Adrenal gland (tissue), 12 donors: ENCODE measurements around the gene GGT6. TPM values are rescaled to one million over a fixed set of nuclear protein-coding genes. Genes with fewer than 3 reads are reported as not detected.
A peak's percentile ranks its signal among the peaks of the same experiment; 100 is the strongest.

Experiments
- DNase-seq, 7 donors: peaks; one replicate each; pipeline ENCODE4 v3.0.0-alpha.2; 2019 to 2020
- H3K27ac ChIP-seq, 5 donors: fragments of 200-600 bp; sonication (generic) in 4 of 5; 1 replicate in 3 of 5; 2 replicates in 2 of 5; pipeline versions ENCODE4 v1.5.1 to v1.8.0; 2016 to 2020; ENCODE audit warnings: mild to moderate bottlenecking in 1 of 5
- H3K27me3 ChIP-seq: fragments of 200-600 bp; 2 replicates; pipeline ENCODE4 v1.8.0; 2021
- H3K36me3 ChIP-seq, 2 donors: fragments of 200-600 bp; replicated peaks in 1 of 2; 1 replicate in 1 of 2; 2 replicates in 1 of 2; pipeline versions ENCODE4 v1.5.1 to v1.8.0; 2018 to 2022
- H3K4me1 ChIP-seq, 2 donors: fragments of 200-600 bp; replicated peaks in 1 of 2; 1 replicate in 1 of 2; 2 replicates in 1 of 2; pipeline versions ENCODE4 v1.5.1 to v1.8.0; 2018 to 2021
- H3K4me3 ChIP-seq, 4 donors: fragments of 200-600 bp; sonication (generic) in 3 of 4; one replicate each; pipeline ENCODE4 v1.5.1; 2016 to 2018
- H3K9me3 ChIP-seq, 3 donors: fragments of 200-600 bp; sonication (generic) in 1 of 3; replicated peaks in 1 of 3; 1 replicate in 2 of 3; 2 replicates in 1 of 3; pipeline versions ENCODE4 v1.5.1 to v1.8.0; 2016 to 2021
- POLR2A ChIP-seq, 2 donors: fragments of 450-650 bp; IDR thresholded peaks; one replicate each; pipeline ENCODE4 v1.6.1; 2017; ENCODE audit warnings: antibody characterized with exemption in 2 of 2, mild to moderate bottlenecking in 2 of 2, moderate library complexity in 1 of 2
- WGBS, 4 donors: extraction: QIAGEN DNeasy Blood & Tissue Kit in 2 of 4; methylation state at CpG; one replicate each; pipeline versions ENCODE4 v1.1.5 to v1.1.7; 2013 to 2017; 5-methylcytosine and 5-hydroxymethylcytosine counted together
- intact Hi-C, 2 donors: fragments of 100-400 bp; cut with DNase I; formaldehyde crosslinking; loops; one replicate each; pipeline versions ENCODE4 v1.14.1 to v1.15.0; 2022 to 2023
- polyA plus RNA-seq, 3 donors: library from polyadenylated mRNA; stranded (reverse); fragments of 200-250 nt in 2 of 3; fragments of 350-450 nt in 1 of 3; fragmentation: Illumina TruSeq in 1 of 3; extraction: RNeasy Lipid Tissue Mini Kit (QIAGEN cat#74804) in 1 of 3; gene quantifications; one replicate each; pipeline ENCODE4 v1.2.3, GENCODE V29; 2013 to 2014
- total RNA-seq, 9 donors: library from RNA; depleted of rRNA in 4 of 9; stranded (reverse); fragments of >200 nt in 4 of 9; fragments of 120-200 nt in 1 of 9; fragmentation: NEBNext Ultra II Directional in 1 of 9; extraction: Animal tissue kit (Norgen Biotek cat#: 25700) in 1 of 9; gene quantifications; one replicate each; pipeline versions ENCODE4 v1.1.0 to v1.2.4, GENCODE V29; 2013 to 2023
- TF ChIP-seq, protein P1 (sequence below), 6 experiments: fragments of 450-650 bp in 4 of 6; fragments of 200-600 bp in 2 of 6; sonication (generic) in 1 of 6; IDR thresholded peaks; 1 replicate in 5 of 6; 2 replicates in 1 of 6; pipeline versions ENCODE4 v1.5.1 to v1.8.0; 2016 to 2021; ENCODE audit warnings: antibody characterized with exemption in 6 of 6, mild to moderate bottlenecking in 2 of 6, moderate library complexity in 1 of 6
- donor health status: healthy with polysubstance abuse.
- donor health status: Bipolar disorder and iron deficiency.
- donor health status: DM: yes; HTN: yes; CAD: no.
- donor health status: DM: no; HTN: no; CAD: no.
- donor health status: DM: no; HTN: no; CAD: no.
- donor health status: DM: yes; HTN: yes; CAD: no.

The GGT6 gene
- total and polyA plus RNA-seq, 12 donors, result 0.06 to 4.2 (median 0.88) TPM

DNA sequence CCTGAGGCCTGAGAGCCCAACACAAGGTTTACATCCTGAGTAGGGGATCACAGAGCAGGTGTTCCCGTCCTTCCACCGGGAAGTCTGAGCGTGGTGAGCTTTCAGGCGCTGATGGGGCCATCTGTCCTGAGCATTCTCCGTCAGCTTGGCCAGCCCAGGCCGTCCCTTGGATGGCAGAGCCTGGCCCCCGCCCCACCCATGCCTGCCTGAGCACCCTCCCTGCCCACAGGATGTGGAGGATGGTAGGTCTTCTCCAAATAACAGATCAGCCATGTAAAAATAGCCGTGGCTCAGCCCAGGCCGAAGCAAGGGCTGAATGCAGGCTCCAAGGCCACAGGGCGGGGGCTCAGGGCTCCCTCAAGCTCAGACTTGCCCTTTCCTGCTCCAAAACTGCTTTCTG, 41.5 kb downstream of the GGT6 start:
- Histone ChIP-seq H3K4me3 (no peak overlapping the region), H3K27ac (peak overlapping the region in 4 of 5 donors; percentile 46 to 83 (median 56)), H3K9me3 (no peaks in the 10 kb centered on the region), H3K27me3 (no peaks in the 10 kb centered on the region), H3K4me1 (peaks cover 14 to 31% of the 10 kb centered on the region in 2 donors), H3K36me3 (no peaks in the 10 kb centered on the region)
- 67 to 100% (median 80%) methylated on average over 1 to 10 of the region's 10 CpGs for WGBS, 4 donors
- DNase-seq, result no peak
- no peak for TF ChIP-seq POLR2A (IDR thresholded peaks at IDR 0.05)
- TF ChIP-seq, protein P1, sequence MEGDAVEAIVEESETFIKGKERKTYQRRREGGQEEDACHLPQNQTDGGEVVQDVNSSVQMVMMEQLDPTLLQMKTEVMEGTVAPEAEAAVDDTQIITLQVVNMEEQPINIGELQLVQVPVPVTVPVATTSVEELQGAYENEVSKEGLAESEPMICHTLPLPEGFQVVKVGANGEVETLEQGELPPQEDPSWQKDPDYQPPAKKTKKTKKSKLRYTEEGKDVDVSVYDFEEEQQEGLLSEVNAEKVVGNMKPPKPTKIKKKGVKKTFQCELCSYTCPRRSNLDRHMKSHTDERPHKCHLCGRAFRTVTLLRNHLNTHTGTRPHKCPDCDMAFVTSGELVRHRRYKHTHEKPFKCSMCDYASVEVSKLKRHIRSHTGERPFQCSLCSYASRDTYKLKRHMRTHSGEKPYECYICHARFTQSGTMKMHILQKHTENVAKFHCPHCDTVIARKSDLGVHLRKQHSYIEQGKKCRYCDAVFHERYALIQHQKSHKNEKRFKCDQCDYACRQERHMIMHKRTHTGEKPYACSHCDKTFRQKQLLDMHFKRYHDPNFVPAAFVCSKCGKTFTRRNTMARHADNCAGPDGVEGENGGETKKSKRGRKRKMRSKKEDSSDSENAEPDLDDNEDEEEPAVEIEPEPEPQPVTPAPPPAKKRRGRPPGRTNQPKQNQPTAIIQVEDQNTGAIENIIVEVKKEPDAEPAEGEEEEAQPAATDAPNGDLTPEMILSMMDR (IDR thresholded peaks at IDR 0.05), result no peak
- intact Hi-C loops, result no loop called here

DNA sequence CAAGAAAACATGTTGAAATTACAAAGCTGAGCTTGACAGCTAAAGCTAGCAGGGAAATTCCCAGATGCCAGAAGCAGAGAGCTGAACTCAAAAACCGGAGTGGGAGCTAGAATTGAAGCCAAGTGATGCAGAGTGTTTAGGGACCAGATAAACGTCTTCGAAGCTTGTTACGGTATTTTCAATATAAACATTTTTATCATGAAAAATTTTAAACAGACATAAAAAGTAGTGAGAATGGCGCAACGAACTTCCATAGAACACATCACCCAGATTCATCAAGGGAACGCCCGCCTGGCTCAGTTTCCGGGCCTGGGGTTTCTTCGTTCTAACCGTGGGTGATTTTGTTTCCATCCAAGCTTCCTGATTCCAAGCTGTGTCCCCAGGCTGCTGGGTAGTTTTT, 43.6 kb downstream of the GGT6 start:
- TF ChIP-seq POLR2A (IDR thresholded peaks at IDR 0.05), result no peak
- TF ChIP-seq, protein P1 (IDR thresholded peaks at IDR 0.05), result no peak
- no peak overlapping the region for H3K27ac ChIP-seq
- no peaks in the 10 kb centered on the region for H3K36me3 ChIP-seq
- whole genome bisulfite sequencing, 4 donors, result 66 to 80% (median 79%) methylated on average over 11 of the region's 11 CpGs
- H3K4me1 ChIP-seq, result peaks cover 14 to 31% of the 10 kb centered on the region in 2 donors
- H3K4me3 ChIP-seq, result no peak overlapping the region
- H3K9me3 ChIP-seq, result no peaks in the 10 kb centered on the region
- H3K27me3 ChIP-seq, result no peaks in the 10 kb centered on the region
- intact Hi-C loops, result no loop called here
- no peak for DNase-seq

DNA sequence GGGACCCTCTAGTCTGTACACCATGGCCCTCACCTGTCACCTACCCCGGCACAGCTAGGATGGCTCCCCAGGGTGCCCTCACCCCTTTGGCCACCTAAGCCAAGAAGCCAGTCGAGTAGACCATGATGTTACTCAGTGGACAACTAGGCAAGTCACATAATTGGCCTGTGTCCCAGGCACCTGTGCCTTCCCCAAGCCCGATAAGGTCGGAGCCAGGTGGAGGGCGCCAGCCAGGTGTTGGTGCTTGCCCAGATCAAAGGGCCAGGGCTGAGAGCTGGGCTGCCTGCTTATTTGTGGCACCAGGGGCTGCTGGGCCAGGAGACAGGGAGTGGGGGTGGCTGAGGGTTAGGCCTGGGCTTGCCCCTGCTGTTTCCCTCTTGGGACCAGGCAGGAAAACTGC, 44.9 kb downstream of the GGT6 start:
- Histone ChIP-seq H3K4me1 (peaks cover 4 to 20% of the 10 kb centered on the region in 2 donors), H3K4me3 (no peak overlapping the region), H3K27me3 (no peaks in the 10 kb centered on the region), H3K27ac (no peak overlapping the region), H3K36me3 (no peaks in the 10 kb centered on the region), H3K9me3 (no peaks in the 10 kb centered on the region)
- no peak for DNase-seq
- no peak for TF ChIP-seq POLR2A (IDR thresholded peaks at IDR 0.05)
- TF ChIP-seq, protein P1 (IDR thresholded peaks at IDR 0.05), result no peak
- WGBS, 4 donors, result 90 to 94% (median 92%) methylated on average over 2 to 5 of the region's 5 CpGs
- intact Hi-C loops, result no loop called here

DNA sequence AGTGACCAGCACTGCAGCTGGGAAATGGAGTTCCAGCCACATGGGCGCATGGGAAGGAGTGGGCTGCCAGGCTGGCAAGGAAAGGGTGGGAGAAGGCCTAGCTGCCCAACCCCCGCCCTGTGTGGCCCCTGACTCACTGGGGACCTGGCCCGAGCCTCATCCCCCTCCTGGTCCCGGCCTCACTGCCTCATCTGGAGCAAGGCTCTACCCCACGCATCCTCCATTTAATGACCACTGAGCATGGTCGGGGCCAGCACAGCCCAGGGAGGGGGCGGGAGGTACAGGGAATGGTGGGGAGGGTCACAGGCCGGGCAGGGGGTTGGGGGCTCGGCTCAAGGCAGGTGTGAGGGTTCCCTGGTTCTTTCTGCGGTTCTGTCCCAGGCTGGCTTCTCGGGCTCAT, 45.6 kb downstream of the GGT6 start:
- Histone ChIP-seq H3K4me3 (no peak overlapping the region), H3K4me1 (peaks cover 4 to 13% of the 10 kb centered on the region in 2 donors), H3K27ac (no peak overlapping the region), H3K9me3 (no peaks in the 10 kb centered on the region), H3K36me3 (no peaks in the 10 kb centered on the region), H3K27me3 (no peaks in the 10 kb centered on the region)
- intact Hi-C loops, result no loop called here
- WGBS, 4 donors, result 79 to 100% (median 83%) methylated on average over 3 to 11 of the region's 11 CpGs; no CpG with 5 or more reads in 1 of the 4 donors
- TF ChIP-seq, protein P1 (IDR thresholded peaks at IDR 0.05), result no peak
- TF ChIP-seq POLR2A (IDR thresholded peaks at IDR 0.05), result no peak
- no peak for DNase-seq
